Right lobe of liver (tissue), 4 donors: Measurements from ENCODE around the gene CCSER1.

Experiments used
- POLR2A ChIP-seq: fragments of 450-650 bp; IDR thresholded peaks from one replicate; pipeline ENCODE4 v1.6.1; 2017; ENCODE audit warnings: antibody characterized with exemption, mild to moderate bottlenecking
- TF ChIP-seq, protein P1 (sequence below), 4 donors: fragments of 200-600 bp in 3 of 4; fragments of 450-650 bp in 1 of 4; IDR thresholded peaks; one replicate each; pipeline versions ENCODE4 v1.5.1 to v1.8.0; 2016 to 2022; ENCODE audit warnings: antibody characterized with exemption in 4 of 4, mild to moderate bottlenecking in 2 of 4
- donor health status: DM: no; HTN: no; CAD: no.
- donor health status: DM: no; HTN: no; CAD: no.
- donor health status: DM: no; HTN: yes; CAD: no.

DNA sequence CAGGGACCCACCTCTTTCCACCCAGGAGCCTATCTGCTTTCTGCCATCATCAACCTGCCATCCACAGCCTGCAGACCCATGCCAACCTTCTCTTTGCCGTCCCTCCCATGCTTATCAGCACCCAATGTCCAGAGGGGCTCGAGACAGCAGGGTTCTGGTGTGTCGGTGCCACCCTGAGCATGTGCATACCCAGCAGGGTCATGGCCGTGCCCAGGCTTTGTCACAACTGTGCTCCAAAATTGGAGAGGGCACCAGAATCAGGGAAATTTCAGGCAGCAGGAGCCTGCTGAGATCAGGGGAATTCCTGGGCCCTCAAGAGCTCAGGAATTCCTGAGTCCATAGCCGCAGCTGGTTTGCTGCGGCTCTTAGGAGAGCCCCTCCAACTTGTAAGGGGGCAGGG lies 330.6 kb downstream of the CCSER1 start:
- no peak for TF ChIP-seq POLR2A
- TF ChIP-seq, protein P1, sequence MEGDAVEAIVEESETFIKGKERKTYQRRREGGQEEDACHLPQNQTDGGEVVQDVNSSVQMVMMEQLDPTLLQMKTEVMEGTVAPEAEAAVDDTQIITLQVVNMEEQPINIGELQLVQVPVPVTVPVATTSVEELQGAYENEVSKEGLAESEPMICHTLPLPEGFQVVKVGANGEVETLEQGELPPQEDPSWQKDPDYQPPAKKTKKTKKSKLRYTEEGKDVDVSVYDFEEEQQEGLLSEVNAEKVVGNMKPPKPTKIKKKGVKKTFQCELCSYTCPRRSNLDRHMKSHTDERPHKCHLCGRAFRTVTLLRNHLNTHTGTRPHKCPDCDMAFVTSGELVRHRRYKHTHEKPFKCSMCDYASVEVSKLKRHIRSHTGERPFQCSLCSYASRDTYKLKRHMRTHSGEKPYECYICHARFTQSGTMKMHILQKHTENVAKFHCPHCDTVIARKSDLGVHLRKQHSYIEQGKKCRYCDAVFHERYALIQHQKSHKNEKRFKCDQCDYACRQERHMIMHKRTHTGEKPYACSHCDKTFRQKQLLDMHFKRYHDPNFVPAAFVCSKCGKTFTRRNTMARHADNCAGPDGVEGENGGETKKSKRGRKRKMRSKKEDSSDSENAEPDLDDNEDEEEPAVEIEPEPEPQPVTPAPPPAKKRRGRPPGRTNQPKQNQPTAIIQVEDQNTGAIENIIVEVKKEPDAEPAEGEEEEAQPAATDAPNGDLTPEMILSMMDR (IDR thresholded peaks at IDR 0.05) = no peak
